ENCODE measurements around the gene STXBP3.

The STXBP3 gene

GRCh38 chr1:108845446-108845845, 99.0 kb downstream of the STXBP3 start:
- no peak for DNase-seq

GRCh38 chr1:108845991-108846390, 99.5 kb downstream of the STXBP3 start:
- no peak for DNase-seq

- no peak for DNase-seq
Measured at GRCh38 chr1:108847494-108847893, 101.0 kb downstream of the STXBP3 start.

- DNase-seq = no peak
Measured at GRCh38 chr1:108848806-108849205, 102.3 kb downstream of the STXBP3 start.

- DNase-seq = no peak
Measured at GRCh38 chr1:108850929-108851328, 104.5 kb downstream of the STXBP3 start.

GRCh38 chr1:108851567-108851966, 105.1 kb downstream of the STXBP3 start:
- no peak for DNase-seq

- no peak for DNase-seq
Measured at GRCh38 chr1:108852221-108852975, 105.9 kb downstream of the STXBP3 start.

- DNase-seq = no peak
Measured at GRCh38 chr1:108854221-108855019, 107.9 kb downstream of the STXBP3 start.

- DNase-seq = no peak
Measured at GRCh38 chr1:108856994-108857393, 110.5 kb downstream of the STXBP3 start, which contains the start of gene AKNAD1. AKNAD1 (minus strand) TSS chr1:108857094; CDS start chr1:108852664, 4,430 bp downstream.

- DNase-seq = no peak
Measured at GRCh38 chr1:108858230-108858950, 111.9 kb downstream of the STXBP3 start.
